GM21717 (cell line): Measurements from ENCODE around the gene NSMCE1.
A peak's percentile ranks its signal among the peaks of the same experiment; 100 is the strongest.

Source experiments
- ATAC-seq: cut with Tn5 transposase; IDR thresholded peaks from one replicate; pipeline ENCODE4 v1.9.1; 2021; ENCODE audit warnings: mild to moderate bottlenecking, moderate library complexity; ENCODE audit not compliant: unreplicated experiment

Gene NSMCE1

DNA sequence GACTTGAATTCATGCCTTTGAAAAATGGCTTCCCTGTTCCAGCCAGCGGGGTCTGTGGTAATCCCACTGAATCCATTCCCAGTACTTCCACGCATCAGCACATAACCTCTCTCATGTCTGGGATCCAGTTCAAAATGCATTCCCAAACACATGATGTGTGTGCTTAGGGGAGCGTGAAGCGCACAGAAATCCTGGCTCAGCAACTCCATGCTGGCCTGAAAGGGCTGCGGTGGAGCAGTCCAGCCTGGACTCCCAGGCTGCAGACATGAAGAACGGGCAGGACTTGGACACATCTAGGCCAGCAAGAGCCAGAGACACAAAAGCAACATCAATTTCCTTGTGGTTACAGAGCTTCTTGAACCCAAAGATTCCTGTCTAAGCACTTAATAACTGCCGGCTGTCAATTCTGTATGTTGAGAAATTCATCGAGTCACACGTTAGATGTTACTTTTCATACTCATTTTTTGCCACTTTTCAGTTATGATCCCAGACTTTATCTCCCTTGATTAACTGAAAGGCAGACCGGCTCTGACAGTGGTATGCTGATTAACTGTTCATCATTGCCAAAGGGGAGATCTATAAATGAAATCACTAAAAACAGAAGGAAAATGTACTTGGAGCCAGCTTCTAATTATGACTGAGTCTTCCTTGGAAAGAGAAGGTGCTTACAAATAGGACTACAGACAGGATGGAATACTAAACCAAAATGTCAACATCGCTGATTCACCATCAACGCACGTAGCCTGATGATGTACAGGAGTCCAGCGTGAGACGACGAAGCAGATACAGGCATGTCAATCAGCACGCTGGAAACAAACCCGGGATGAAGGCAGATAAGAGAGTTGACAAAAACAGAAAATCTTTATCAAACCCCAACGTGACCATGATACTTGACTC lies 23.0 kb downstream of the NSMCE1 start:
- no peak for ATAC-seq

DNA sequence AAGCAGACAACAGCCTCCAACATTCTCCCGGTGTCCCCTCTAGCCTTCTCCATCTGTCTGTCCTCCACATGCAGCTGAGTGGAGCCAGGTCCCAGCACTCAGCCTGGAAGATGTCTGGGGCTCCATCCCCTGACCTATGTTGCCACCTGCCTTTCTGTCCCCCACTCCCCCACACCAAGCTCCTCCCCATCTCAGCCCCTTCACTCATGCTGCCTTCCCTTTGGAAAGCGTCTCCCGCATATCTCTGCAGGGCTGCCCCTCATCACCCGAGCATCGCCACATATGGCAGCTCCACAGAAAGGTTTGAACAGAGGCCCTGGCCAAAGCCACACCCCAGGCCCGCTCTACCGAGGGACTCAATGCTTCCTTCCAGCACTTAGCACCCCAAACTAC lies 24.2 kb downstream of the NSMCE1 start:
- no peak for ATAC-seq

DNA sequence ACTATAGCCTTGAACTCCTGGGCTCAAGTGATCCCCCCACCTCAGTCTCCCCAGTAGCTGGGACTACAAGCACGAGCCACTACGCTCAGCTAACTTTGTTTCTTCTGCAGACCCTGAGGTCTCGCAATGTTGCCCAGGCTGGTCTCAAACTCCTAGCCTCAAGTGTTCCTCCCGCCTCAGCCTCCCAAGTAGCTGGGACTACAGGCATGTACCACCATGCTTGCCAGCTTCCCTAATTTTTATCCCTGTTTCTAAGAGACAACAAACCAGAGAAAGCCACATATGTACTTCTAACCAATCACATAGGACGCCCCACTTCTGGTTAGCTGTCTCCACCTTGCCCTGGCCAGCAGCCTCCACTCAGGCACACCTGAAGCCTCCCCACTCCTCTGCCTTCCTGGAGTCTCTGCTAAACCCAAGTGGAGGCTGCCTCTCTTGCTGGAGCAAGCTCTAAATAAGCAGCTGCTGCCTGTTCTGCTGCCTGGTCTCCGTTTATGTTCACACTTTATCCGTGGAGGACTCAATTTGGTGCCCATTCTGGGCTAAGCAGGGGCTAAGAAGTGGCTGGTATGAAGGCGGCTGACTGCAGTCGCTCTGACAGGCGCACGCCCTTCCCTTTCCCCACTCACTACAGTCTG lies 24.7 kb downstream of the NSMCE1 start:
- ATAC-seq = no peak

DNA sequence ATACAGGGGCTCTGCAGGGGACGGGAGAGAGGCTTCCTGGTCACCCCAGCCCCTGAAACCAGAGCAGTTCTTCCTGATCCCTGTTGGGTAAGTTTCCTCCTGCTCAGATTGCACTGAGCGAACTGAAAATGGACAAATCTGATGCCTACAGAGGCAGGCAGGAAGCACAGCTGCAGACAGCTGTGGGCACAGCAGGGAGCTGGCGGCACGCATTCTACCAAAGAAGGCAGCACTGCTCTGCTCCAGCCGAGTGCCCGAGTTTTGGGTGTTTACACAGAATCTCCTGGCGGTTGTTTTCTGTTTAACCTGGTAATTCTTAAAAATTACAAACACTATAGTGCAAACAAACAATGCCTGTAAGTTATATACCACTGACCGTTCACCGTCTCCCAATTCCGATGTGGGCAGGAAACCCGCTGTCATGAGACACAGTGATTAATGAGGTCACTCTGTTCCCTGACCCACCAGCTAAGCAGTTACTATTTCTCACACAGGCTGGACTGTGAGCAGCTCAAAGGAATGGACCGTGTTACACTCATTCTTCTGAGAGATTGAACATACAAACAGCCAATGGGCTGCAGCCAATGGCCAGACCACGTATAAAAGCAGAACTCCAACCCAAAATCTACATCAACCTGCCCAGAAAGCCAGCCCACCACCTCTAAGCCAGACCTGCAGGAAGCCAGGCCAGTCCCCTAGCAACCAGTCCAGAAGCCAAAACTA lies 25.5 kb downstream of the NSMCE1 start:
- no peak for ATAC-seq

DNA sequence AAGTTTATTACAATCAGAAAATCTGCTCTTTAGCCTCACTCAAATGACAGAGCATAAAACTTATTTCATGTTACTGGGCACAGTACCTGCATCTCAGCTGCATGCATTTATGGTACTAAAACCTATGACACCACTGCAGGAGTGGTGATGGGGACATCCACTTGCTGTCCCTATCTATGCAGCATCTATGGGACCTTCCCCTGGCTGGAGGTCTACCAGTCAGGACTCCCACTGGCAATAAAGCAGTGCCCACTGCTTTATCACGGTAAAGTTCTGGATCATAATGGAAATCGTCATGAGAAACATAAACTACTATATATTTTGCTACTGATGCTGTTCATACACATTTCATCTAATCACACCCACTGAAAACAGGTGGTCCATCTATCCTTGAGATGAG lies 26.2 kb downstream of the NSMCE1 start:
- ATAC-seq = no peak

DNA sequence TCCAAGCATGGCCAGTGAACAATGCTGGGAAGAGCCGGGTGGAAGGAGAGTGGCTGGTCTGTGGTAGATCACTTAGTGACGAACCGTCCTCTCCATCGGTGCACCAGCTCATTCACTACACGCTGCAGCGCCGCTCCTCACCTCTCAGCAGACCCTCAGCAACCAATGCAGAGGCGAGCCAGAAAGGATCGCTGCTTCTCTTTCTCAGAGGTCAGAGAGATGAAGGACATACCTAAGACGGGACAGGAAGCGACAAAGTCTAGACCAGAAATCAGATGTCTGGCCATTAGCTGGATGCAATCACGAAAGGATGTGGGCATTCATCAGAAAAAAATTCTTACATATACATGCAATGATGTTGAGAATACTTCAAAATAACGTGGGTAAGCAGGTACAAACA lies 26.9 kb downstream of the NSMCE1 start:
- ATAC-seq = no peak

DNA sequence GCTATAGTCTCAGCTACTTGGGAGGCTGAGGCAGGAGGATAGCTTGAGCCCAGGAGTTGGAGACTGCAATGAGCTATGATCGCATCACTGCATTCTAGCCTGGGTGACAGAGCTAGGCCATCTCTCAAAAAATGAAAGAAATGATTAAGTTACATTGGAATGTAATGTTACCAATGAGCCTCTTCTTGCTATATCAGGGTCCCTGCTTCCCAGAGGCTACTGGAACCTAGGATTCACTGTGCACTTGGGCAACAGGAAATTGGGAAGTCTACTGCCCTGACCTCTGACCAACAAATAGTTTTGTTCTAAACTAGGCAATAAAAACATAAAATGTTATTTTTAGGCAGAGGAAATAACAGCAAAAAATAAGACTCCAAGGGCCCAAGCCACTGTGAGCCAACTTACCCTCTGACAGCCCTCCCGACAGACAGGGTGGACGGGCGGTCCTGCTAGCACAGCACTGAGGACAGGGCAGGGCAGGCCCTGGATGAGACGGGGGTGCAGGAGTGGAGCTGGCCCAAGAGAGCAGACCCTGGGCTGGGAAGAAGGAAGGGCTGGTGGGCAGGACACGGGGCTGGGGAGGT lies 27.5 kb downstream of the NSMCE1 start:
- no peak for ATAC-seq

DNA sequence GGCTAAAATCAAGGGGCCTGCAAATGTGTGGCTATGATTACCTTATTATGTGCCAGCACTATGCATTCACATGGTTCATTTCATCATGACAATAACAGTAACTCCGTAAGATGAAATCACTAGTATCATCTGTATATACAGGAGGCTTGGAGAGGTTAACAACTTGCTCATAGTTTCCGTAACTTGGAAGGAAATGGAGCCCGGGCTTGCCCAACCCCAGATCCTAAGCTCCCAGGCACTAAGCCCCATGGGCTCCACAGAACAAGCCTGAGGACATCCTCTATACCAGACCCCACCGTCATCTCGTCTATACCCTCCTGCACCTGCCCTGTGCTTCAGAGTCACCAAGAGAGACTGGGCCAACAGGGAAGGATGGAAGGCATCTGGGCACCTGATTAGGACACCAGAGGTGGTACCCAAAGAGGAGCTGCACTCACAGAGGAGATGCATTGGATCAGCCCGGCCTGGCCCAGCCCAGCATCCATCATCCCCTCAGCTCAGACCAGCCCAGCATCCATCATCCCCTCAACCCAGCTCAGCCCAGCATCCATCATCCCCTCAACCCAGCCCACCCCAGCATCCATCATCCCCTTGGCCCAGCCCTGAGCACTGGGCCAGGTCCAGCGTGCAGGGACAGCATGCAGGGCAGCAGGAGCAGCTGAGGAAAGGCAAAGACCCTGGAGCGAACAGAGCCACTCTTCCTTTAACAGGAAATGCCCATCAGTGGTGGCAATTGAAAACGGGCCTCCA lies 28.5 kb downstream of the NSMCE1 start:
- no peak for ATAC-seq

DNA sequence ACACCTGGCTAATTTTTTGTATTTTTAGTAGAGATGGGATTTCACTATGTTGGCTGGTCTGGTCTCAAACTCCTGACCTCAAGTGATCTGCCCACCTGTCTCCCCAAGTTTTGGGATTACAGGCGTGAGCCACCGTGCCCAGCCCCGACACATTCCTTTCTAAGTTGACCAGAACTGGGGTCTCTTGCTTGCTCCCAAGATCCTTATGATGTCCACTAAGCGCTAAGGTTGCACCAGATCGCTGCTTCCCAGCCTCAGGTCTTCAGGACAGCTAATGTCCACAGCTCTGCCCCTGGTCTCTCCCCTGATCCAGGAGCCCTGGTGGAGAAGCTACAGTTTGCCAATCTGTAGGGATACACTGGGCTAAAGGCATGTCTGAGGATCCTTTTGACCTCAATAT lies 29.5 kb downstream of the NSMCE1 start:
- ATAC-seq = no peak

DNA sequence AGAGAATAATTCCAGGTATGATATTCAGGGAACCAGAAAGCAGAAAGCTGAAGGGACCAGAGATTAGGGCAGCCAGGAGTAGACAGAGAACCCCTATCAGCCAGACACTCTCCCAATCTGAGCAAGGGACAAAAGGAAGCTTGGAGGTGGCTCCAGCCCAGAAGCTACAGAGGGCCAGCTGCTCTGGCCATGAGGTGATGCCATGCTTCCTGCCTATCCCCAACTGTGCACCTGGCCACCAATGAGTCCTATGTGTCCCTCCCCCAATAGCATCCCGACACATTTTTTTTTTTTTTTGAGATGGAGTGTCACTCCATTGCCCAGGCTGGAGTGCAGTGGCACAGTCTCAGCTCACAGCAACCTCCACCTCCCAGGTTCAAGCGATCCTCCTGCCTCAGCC lies 30.0 kb downstream of the NSMCE1 start:
- ATAC-seq = no peak

DNA sequence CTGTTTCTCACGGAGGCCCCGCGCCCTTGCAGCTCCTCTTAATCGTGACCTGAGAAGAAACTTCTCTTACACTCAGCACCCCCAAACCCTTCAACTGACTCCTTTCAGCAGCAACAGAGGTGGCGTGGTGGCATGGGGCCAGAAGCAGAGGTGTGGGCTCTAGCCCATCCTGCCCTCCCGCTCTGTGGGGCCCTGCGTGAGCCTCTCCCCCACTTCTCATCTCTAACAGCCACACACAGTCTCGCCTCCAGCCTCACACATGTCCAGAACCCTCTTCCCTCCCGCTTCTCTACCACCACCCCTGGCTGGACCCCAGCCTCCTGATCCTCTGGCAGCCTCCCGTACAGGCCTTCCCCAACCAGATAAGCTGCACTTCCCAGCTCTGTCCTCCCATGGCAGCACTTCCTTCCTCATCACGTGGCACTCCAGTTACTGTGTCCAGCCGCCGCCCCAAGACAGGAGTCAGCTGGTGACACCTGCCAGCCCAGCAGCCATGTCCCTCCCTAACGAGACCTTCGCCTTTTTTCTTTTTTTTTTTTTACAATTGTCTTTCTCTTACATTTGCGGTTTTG lies 30.5 kb downstream of the NSMCE1 start:
- peak; percentile 8 for ATAC-seq

DNA sequence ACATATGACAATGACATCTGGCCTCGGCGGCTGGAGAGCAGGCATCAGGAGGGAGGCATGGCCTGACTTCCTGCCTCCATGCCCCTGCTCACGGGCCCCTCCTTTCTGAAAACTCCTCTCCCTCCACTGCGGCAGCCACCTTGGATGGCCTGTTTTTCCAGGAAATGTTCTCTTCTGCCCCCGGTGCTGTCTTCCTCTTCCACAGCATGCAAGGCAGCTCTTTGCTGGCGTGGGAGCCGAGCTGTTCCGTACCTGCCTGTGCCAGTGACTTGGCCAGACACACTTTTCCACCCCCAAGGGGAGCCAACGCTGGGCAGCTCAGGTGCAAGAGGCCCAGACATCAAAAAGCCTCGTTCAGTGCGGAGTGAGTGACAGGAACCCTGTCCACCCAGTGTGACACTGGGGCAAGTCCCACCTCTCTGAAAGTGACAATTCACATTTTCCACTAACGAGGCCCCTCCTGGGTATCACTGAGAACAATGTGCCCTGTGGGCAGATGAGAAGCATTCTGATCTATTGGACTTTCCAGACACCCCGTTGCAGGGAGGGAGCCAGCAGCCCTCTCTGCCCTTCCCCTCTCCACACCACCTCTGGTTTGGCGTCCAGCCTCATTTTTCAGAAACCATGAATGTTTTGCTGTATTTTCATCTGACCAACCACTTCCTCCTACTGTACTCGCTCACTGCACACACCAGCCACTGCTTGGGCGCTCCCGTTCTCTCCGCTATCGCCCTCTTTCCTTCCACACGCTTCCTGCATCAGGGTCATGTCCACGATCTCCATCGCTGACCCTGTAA lies 31.2 kb downstream of the NSMCE1 start:
- peak; percentile 70 for ATAC-seq

DNA sequence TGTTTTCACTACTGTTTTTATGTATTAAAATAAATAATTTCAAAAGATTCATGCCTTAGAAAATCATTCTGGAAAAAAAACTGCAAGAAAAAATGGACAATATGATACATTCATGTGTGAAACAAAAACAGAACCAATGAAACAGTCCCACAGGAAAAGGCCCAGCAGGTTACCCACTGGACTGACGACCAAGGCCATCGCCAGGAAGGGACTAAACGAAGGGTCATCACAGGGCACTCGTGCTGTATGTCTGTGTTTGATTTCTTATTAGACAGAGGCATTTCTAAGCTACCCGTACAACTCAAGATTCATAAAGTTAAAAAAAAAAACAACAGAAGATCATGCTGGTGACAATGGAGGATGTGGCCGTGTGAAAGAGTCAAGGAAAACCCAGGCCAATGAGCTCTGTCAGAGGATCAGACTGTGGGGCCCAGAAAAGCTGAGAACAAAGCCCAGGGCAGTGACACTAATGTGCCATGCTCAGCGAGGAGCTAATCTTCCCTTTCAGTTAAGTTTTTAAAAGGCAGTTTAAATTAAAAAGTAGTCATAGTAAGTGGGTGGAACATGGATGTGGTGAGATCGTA lies 31.8 kb downstream of the NSMCE1 start:
- ATAC-seq = no peak

DNA sequence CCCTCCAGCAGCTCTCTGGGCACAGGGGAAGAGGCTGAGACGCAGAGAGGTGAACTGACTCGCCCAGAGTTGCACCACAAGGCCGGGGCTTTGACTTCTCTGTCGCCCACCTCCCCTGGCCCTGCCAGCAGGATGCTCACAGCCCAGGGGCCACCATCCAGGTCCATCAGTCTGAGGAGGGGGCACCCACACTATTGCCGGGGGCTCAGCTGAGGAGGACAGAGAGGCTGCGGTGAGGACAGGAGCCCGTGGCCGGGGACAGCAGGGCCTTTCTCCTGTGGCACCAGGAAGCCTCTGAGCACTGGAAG lies 32.7 kb downstream of the NSMCE1 start:
- no peak for ATAC-seq

DNA sequence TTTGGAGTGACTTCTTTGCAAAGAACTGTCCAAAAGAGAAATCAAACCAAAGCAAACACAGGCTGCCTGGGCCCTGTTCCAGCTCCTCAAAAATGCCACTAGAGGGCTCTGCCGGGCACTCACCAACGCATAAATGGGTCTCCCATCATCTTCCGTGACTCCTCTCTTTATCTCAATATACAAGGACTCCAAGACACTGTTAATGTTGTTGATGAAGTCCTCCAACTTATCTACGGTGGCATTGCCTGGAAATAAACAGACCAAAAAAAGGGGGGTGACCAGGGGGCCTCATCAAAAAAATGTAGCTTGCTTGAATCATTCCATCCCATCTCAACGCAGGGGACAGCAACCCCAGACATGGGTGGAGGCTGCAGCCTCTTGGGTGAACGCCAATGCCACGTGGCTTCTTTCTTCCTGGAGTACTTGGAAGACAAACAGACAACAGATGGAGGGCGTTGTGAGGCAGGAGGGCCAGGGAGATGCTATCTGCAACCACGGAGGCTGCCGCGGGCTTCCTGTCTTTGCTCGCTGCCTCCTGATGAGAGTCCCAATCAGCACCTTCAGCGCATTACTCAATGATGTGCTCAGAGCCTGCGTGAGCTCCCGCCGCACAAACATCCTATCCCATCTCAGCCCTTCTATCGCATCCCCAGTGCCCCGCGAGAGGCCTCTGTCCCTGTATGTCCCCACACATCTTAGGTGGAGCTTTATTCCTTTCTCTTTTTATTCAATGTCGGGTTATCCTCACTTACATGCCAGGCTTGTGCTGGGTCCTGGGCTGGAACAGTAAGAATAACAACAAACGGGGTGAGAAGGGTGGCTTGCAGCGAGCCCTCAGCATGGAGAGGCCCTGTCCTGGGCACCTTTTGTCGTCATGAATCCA lies 33.3 kb downstream of the NSMCE1 start:
- ATAC-seq = no peak

DNA sequence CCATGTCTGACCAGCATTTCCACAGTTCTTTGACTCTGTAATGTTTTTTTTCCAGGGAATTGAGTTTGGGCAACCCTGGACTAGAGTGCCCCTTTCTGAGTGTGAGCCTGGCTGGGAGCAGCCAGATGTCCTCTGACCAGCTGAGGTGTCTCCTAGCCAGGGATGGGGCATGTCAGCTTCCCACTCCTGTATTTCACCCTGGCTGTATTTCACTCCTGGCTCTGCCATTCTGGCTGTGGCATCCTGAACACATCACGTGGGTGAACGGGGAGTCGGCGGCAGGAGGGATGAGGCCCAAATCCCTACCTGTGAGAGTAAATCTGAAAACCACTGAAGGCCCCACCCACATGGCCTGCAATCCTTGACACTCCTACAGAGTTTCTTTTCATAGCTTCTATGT lies 34.0 kb downstream of the NSMCE1 start:
- ATAC-seq = no peak

DNA sequence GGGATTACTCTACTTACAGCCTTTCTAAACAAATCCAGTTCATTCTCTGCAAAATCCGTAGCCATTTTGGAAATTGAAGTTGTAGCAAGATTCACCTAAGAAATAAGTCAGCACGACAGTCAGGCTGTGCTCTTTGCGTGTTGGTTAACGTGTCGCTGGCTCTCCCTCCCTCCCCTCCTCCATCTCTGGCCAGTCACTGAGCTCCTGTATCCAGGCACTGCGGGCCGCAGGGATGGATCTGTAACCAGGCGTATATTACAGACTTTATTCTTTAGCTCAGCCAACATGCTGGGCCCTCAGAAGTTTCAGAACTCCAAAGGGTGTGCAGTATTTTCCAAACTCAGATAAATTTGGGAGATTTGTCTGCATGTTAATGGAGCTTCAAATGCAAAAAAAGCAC lies 34.4 kb downstream of the NSMCE1 start:
- no peak for ATAC-seq

DNA sequence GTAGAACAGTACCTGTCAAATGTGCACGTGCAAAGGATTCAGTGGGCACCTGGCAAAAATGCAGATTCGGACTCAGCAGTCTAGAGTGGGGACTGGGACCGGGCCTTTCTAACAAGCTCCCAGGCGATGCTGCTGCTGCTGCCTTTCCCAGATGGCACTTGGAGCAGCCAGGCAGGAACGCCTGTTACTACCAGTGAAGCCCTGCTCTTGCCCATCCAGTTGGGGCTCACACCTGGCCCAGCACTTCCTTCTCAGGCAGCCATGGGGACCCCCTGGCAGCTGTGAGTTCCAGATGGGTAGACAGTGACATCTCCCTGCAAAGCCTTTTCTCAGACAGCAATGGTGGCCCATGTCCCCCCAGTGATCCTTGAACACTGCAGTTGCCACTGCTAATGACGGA lies 34.8 kb downstream of the NSMCE1 start:
- no peak for ATAC-seq
